Activated CD4-positive, alpha-beta memory T cell treated with anti-CD3 and anti-CD28 coated beads for 36 hours (primary cell): Measurements from ENCODE around the gene FRMPD4. TPM values are rescaled to one million over a fixed set of nuclear protein-coding genes. Genes with fewer than 3 reads are reported as not detected.
"Not testable (repeated sequence)": the region's sequence is repeated elsewhere in the genome, so short reads cannot be mapped to it uniquely, and the experiment has no call there.

Experiments used
- CTCF ChIA-PET: fragments of 350-600 bp; sonication (Branson Sonifier 250); formaldehyde crosslinking; loops from one replicate; lab custom pipeline; 2021; ENCODE audit warnings: antibody characterized with exemption, inconsistent platforms; lab: Charles Lee
- POLR2A ChIA-PET: fragments of 350-600 bp; sonication (Branson Sonifier 250); formaldehyde crosslinking; loops from one replicate; lab custom pipeline; 2021; ENCODE audit warnings: antibody characterized with exemption; lab: Charles Lee
- DNase-seq: peaks from one replicate; pipeline ENCODE4 v3.0.0-alpha.2; 2020
- H3K27ac Mint-ChIP-seq: one replicate; pipeline ENCODE4 v1.8.0; 2021; ENCODE audit warnings: mixed read lengths
- H3K27me3 Mint-ChIP-seq: one replicate; pipeline ENCODE4 v1.8.0; 2021; ENCODE audit warnings: mixed read lengths
- H3K36me3 Mint-ChIP-seq: one replicate; pipeline ENCODE4 v1.8.0; 2021; ENCODE audit warnings: mixed read lengths
- H3K4me1 Mint-ChIP-seq: one replicate; pipeline ENCODE4 v1.8.0; 2021; ENCODE audit warnings: low read depth, mixed read lengths
- H3K4me3 Mint-ChIP-seq: one replicate; pipeline ENCODE4 v1.8.0; 2021; ENCODE audit warnings: mild to moderate bottlenecking, mixed read lengths
- H3K9me3 Mint-ChIP-seq: one replicate; pipeline ENCODE4 v1.8.0; 2021; ENCODE audit warnings: mixed read lengths
- intact Hi-C: fragments of 100-400 bp; cut with micrococcal nuclease; formaldehyde crosslinking; loops from one replicate; pipeline ENCODE4 v1.15.1; 2023
- total RNA-seq, 2 experiments: library from RNA; stranded (reverse); gene quantifications; one replicate each; pipeline ENCODE4 v1.2.3, GENCODE V29; 2021

FRMPD4 gene
- total RNA-seq, 2 experiments from 2014 or later, result not detected

DNA sequence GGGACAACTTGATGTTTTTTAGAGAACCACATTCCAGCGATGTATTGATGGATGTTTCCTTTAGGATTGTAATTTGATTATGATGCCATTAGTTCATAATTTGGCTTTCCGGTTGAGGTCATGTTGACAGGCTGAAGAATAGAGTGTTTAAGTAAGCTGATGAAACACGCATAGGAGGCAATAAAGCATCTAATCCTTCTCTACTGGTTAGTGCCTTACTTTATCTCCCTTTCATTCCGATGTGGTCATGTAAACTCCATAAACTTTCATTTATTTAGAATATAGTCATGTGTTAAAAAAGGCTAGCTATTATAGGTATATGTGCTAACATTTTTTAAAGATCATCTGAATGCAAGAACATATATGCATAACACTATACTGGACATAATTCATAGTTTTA is 15.0 kb downstream of the FRMPD4 start:
- intact Hi-C loops, result no loop called here
- Mint-ChIP-seq H3K9me3 (no peaks in the 10 kb centered on the region), H3K36me3 (no peaks in the 10 kb centered on the region), H3K27ac (no peak overlapping the region), H3K4me3 (no peak overlapping the region), H3K4me1 (no peaks in the 10 kb centered on the region), H3K27me3 (no peaks in the 10 kb centered on the region)
- DNase-seq, result no peak
- ChIA-PET CTCF (no interaction called here), POLR2A (no interaction called here)

DNA sequence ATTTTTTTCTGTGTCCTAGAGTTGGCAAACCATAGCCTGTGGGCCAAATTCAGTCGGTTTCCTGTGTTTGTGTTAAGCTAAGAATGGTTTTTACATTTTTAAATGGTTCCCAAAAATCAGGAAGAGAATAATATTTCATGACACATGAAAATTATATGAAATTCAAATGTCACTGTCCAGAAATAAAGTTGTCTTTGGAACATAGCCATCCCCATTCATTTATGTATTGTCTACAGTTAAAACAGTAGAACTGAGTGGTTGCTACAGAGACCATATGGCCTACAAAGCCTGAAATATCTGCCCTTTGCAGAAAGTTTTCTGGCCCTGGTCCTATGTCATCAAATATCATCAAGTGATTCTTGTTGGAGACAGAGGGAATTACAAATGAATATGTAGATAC is 15.5 kb downstream of the FRMPD4 start:
- no peak overlapping the region for H3K27ac Mint-ChIP-seq
- H3K4me3 Mint-ChIP-seq, result no peak overlapping the region
- intact Hi-C loops, result no loop called here
- no peak for DNase-seq
- no peaks in the 10 kb centered on the region for H3K4me1 Mint-ChIP-seq
- CTCF ChIA-PET, result no interaction called here
- POLR2A ChIA-PET, result no interaction called here
- H3K36me3 Mint-ChIP-seq, result no peaks in the 10 kb centered on the region
- H3K9me3 Mint-ChIP-seq, result no peaks in the 10 kb centered on the region
- H3K27me3 Mint-ChIP-seq, result no peaks in the 10 kb centered on the region

DNA sequence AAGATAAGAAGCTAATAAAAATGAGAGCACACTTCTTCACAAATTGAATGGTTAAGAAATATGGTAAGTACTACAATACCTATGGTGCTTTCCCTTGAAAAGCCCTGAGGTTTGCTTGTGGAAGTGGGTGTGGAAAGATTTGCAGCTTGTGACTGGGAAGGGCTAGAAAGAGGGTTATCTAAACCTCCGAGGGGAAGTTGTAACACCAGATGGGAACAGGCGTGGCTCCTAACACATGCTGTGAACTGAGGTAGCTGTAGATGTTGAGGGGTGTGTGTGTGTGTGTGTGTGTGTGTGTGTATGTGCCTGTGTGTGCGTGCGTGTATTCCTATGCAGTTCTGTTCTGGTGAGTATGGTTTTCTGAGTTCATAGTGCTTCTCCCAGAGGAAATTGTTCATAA is 21.5 kb downstream of the FRMPD4 start:
- Mint-ChIP-seq H3K4me1 (no peaks in the 10 kb centered on the region), H3K27me3 (no peaks in the 10 kb centered on the region), H3K4me3 (no peak overlapping the region), H3K27ac (no peak overlapping the region), H3K36me3 (no peaks in the 10 kb centered on the region), H3K9me3 (no peaks in the 10 kb centered on the region)
- ChIA-PET POLR2A (no interaction called here), CTCF (no interaction called here)
- intact Hi-C loops, result no loop called here
- no peak for DNase-seq

DNA sequence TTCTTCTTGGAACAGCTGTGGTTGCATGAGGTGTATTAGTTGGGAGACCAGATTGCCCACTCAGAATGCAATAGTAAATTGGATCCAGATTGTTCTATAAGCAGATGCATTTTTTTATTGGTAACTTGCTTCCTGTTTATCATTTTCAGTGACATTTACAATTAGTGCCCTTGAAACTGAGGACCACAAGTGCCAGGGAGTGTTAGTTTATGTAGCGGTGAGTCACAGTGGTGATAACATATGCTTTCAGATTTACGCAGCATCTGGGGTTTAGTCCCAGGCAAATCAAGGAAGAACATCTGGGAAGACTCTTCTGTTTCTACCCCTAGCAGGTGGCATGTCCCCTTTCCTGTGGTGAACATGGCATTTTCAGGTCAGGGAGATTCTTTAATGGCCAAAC is 24.1 kb downstream of the FRMPD4 start:
- intact Hi-C loops, result no loop called here
- Mint-ChIP-seq H3K4me1 (no peaks in the 10 kb centered on the region), H3K27ac (no peak overlapping the region), H3K9me3 (no peaks in the 10 kb centered on the region), H3K36me3 (no peaks in the 10 kb centered on the region), H3K4me3 (no peak overlapping the region), H3K27me3 (no peaks in the 10 kb centered on the region)
- no peak for DNase-seq
- ChIA-PET CTCF (no interaction called here), POLR2A (no interaction called here)

DNA sequence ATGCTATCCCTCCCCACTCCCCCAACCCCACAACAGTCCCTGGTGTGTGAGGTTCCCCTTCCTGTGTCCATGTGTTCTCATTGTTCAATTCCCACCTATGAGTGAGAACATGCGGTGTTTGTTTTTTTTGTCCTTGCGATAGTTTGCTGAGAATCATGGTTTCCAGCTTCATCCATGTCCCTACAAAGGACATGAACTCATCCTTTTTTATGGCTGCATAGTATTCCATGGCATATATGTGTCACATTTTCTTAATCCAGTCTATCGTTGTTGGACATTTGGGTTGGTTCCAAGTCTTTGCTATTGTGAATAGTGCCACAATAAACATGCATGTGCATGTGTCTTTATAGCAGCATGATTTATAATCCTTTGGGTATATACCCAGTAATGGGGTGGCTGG is 25.9 kb downstream of the FRMPD4 start:
- H3K27me3 Mint-ChIP-seq, H3K36me3 Mint-ChIP-seq, DNase-seq, intact Hi-C loops, POLR2A ChIA-PET, H3K27ac Mint-ChIP-seq, H3K4me1 Mint-ChIP-seq, H3K4me3 Mint-ChIP-seq, CTCF ChIA-PET, H3K9me3 Mint-ChIP-seq: not testable (repeated sequence)

DNA sequence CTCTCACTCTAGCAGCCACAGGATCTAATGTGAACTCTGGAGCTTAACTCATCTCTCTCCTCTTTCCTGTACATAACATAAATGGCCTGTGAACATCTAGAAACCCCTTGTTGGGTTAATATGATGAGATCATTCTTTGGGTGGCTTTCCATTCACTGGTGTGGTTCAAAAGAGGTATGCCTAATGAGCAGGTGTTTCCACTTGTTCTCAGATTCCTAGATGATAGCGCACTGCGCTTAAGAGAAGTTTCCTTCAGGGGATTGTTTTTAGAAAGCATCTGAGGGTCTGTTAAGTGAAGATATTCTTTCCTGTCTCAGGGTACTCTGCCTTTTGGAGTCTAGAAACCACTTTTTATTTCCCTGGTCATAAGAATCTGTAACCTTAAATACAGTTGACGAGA is 32.5 kb downstream of the FRMPD4 start:
- DNase-seq, result no peak
- POLR2A ChIA-PET, result no interaction called here
- Mint-ChIP-seq H3K9me3 (no peaks in the 10 kb centered on the region), H3K4me1 (no peaks in the 10 kb centered on the region), H3K4me3 (no peak overlapping the region), H3K27ac (no peak overlapping the region), H3K27me3 (no peaks in the 10 kb centered on the region), H3K36me3 (no peaks in the 10 kb centered on the region)
- intact Hi-C loops, result no loop called here
- CTCF ChIA-PET, result no interaction called here

DNA sequence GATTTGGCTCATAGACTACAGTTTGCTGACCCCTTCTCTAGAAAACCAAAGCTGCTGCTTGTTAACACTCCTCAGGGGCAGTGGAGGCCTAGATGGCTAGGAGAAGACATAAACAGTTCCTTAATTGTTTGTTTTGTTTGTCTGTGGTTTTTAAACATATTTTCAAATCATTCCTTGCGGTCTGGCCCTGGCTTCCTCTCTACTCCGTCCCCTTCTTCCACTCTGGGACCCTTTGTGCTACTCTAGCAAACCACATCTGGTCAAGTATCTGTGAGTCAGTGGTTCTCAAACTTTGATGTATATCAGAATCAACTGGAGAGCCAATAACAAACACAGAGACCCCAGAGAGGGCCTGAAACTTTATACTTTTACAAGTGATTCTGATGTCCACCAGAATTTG is 36.1 kb downstream of the FRMPD4 start:
- POLR2A ChIA-PET, result no interaction called here
- Mint-ChIP-seq H3K27me3 (no peaks in the 10 kb centered on the region), H3K27ac (no peak overlapping the region), H3K4me3 (no peak overlapping the region), H3K9me3 (no peaks in the 10 kb centered on the region), H3K4me1 (no peaks in the 10 kb centered on the region), H3K36me3 (no peaks in the 10 kb centered on the region)
- intact Hi-C loops, result no loop called here
- no peak for DNase-seq
- CTCF ChIA-PET, result no interaction called here

- Mint-ChIP-seq H3K9me3 (no peaks in the 10 kb centered on the region), H3K27ac (no peak overlapping the region), H3K4me3 (no peak overlapping the region), H3K36me3 (no peaks in the 10 kb centered on the region), H3K27me3 (no peaks in the 10 kb centered on the region), H3K4me1 (no peaks in the 10 kb centered on the region)
- no peak for DNase-seq
- intact Hi-C loops, result no loop called here
- CTCF ChIA-PET, result no interaction called here
- POLR2A ChIA-PET, result no interaction called here
Observed at GRCh38 chrX:12197030-12197429, 58.8 kb downstream of the FRMPD4 start.

DNA sequence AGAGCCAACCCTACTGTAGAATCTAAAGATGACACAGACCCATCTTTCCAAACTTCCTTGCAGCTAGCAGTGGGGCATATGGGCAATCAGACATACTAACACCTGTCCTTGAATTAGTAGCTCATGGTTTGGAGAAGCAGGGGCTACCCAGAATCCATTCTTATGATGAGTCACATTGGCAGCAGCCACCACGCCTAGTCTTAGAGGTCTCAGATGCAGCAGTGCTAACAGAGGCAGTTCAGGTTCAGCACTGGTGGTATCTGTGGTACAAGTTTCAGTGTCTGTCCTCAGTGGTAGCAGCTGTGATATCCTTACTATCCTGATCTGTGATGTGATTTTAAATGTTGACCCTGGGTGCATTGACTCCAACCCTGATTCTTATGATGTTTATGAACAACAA is 68.1 kb downstream of the FRMPD4 start:
- Mint-ChIP-seq H3K27ac (no peak overlapping the region), H3K4me3 (no peak overlapping the region), H3K4me1 (no peaks in the 10 kb centered on the region), H3K9me3 (no peaks in the 10 kb centered on the region), H3K27me3 (no peaks in the 10 kb centered on the region), H3K36me3 (no peaks in the 10 kb centered on the region)
- ChIA-PET POLR2A (no interaction called here), CTCF (no interaction called here)
- DNase-seq, result no peak
- intact Hi-C loops, result no loop called here

DNA sequence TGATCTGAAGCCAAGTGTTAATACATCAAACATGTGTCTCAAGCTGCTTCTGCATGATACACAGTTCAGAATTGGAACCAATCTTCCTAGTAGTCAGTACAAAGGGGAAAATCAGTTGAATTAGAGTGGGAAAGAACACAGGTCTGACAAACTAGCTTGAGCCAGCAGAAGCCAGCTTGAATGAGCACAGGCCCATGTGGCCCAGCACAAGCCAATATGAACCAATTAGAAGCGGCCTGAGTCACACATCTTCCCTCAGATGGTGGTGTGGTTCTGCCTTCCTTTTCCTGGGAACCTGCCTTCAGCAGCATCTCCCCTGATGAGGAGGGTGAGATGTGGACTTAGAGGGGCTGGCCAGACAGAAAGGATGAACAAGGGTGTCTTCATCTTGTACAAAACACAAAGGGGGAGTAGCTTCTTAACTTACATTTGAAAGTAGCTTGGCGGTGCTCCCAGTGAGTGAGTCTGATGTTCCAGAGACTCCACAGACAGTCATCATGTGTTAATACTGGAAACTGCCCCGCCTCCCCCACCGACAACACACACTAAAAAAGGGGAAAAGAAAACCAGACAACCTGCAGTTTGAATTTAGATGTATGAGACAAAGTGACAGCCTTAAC is 72.0 kb downstream of the FRMPD4 start:
- H3K4me1 Mint-ChIP-seq, result no peaks in the 10 kb centered on the region
- no peak for DNase-seq
- no peak overlapping the region for H3K27ac Mint-ChIP-seq
- H3K36me3 Mint-ChIP-seq, result no peaks in the 10 kb centered on the region
- ChIA-PET POLR2A (no interaction called here), CTCF (no interaction called here)
- no peak overlapping the region for H3K4me3 Mint-ChIP-seq
- H3K9me3 Mint-ChIP-seq, result no peaks in the 10 kb centered on the region
- intact Hi-C loops, result no loop called here
- no peaks in the 10 kb centered on the region for H3K27me3 Mint-ChIP-seq

GRCh38 chrX:12210971-12211370 is 72.7 kb downstream of the FRMPD4 start:
- intact Hi-C loops, result no loop called here
- ChIA-PET POLR2A (no interaction called here), CTCF (no interaction called here)
- Mint-ChIP-seq H3K27me3 (no peaks in the 10 kb centered on the region), H3K36me3 (no peaks in the 10 kb centered on the region), H3K9me3 (no peaks in the 10 kb centered on the region), H3K4me1 (no peaks in the 10 kb centered on the region), H3K27ac (no peak overlapping the region), H3K4me3 (no peak overlapping the region)
- DNase-seq, result no peak

DNA sequence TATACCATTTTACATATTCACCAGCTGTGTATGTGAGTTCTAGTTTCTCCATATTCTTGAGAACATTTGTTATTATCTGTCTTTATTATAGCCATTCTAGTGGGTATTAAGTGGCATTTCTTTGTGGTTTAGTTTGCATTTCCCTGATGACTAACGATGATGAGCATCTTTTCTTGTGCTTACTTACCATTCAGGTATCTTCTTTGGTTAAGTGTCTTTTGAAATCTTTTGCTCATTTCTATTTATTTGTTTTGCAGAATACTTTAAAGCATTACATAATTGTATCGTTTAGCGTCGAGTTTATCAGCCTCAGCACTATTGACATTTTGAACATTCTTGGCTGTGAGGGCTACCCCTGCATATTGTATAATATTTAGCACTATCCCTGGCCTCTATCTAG is 85.4 kb downstream of the FRMPD4 start:
- no peak for DNase-seq
- no peaks in the 10 kb centered on the region for H3K27me3 Mint-ChIP-seq
- H3K9me3 Mint-ChIP-seq, result no peaks in the 10 kb centered on the region
- no peaks in the 10 kb centered on the region for H3K4me1 Mint-ChIP-seq
- no peaks in the 10 kb centered on the region for H3K36me3 Mint-ChIP-seq
- CTCF ChIA-PET, result no interaction called here
- POLR2A ChIA-PET, result no interaction called here
- H3K4me3 Mint-ChIP-seq, result no peak overlapping the region
- H3K27ac Mint-ChIP-seq, result no peak overlapping the region
- intact Hi-C loops, result no loop called here

GRCh38 chrX:12225107-12225506 is 86.8 kb downstream of the FRMPD4 start:
- POLR2A ChIA-PET, result no interaction called here
- Mint-ChIP-seq H3K27ac (no peak overlapping the region), H3K4me3 (no peak overlapping the region), H3K27me3 (no peaks in the 10 kb centered on the region), H3K36me3 (no peaks in the 10 kb centered on the region), H3K4me1 (no peaks in the 10 kb centered on the region), H3K9me3 (no peaks in the 10 kb centered on the region)
- intact Hi-C loops, result no loop called here
- CTCF ChIA-PET, result no interaction called here
- DNase-seq, result no peak
